ENCODE data around the gene AKR1C2.
"Not testable (repeated sequence)": the region's sequence is repeated elsewhere in the genome, so short reads cannot be mapped to it uniquely, and the experiment has no call there.

AKR1C2 gene

GRCh38 chr10:5003127-5004029 lies at the start of gene AKR1C2:
AKR1C2 (minus strand) TSS chr10:5003857; CDS start chr10:5003835, 22 bp downstream.
- H3K4me1 ChIP-seq (ENCODE audit: control insufficient read depth, insufficient read depth, low read length); H3K4me3 ChIP-seq (ENCODE audit: low read length); H3K9ac ChIP-seq (ENCODE audit: low read length); H3K27ac ChIP-seq (ENCODE audit: low read depth, low read length); H3K36me3 ChIP-seq (ENCODE audit: control insufficient read depth, insufficient read depth, low read length); H3K27me3 ChIP-seq (ENCODE audit: control insufficient read depth, insufficient read depth, low read length): not testable (repeated sequence)

- not testable (repeated sequence) for H3K4me3 ChIP-seq (ENCODE audit: low read length); H3K36me3 ChIP-seq (ENCODE audit: control insufficient read depth, insufficient read depth, low read length); H3K9ac ChIP-seq (ENCODE audit: low read length); H3K4me1 ChIP-seq (ENCODE audit: control insufficient read depth, insufficient read depth, low read length); H3K27me3 ChIP-seq (ENCODE audit: control insufficient read depth, insufficient read depth, low read length); H3K27ac ChIP-seq (ENCODE audit: low read depth, low read length)
Observed at GRCh38 chr10:5052951-5053500, 49.4 kb upstream of the AKR1C2 start.

DNA sequence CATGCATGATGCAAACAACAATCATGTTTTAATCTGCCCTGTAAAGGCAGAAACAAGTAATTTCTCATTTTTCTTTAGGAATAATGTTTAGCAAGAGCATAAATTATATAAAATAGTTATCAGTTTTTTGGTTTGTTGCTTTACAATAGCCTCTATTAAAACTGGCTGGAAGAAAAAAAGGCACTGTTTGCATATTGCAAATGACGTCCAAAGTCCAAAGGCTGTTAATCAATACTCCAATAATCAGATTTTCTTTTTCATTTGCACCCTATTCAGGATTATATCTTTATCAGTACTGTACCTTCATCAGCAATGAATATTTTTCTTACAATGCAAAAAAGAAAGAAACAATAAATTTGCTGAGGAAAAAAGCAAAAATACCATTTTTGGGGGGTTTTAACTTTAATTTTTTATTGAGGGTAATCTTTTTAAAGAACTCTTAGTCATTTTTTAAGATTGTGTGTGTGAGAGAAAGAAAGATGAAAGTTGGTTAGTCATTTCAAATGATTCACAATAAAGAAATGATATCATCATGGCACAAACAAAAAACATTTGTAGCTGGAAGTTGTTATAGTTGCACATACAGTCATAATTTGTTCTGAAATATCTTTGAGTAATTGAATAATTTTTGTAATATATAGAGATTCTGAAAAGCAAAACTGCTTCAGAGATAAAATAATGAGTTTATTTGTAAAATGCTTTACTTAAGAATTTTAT lies 44.4 kb upstream of the AKR1C2 start:
- Histone ChIP-seq H3K9ac (ENCODE audit: low read length) (no peak overlapping the region), H3K27ac (ENCODE audit: low read depth, low read length) (no peak overlapping the region), H3K4me1 (ENCODE audit: control insufficient read depth, insufficient read depth, low read length) (no peaks in the 10 kb centered on the region), H3K27me3 (ENCODE audit: control insufficient read depth, insufficient read depth, low read length) (no peaks in the 10 kb centered on the region), H3K36me3 (ENCODE audit: control insufficient read depth, insufficient read depth, low read length) (no peaks in the 10 kb centered on the region), H3K4me3 (ENCODE audit: low read length) (no peak overlapping the region)

DNA sequence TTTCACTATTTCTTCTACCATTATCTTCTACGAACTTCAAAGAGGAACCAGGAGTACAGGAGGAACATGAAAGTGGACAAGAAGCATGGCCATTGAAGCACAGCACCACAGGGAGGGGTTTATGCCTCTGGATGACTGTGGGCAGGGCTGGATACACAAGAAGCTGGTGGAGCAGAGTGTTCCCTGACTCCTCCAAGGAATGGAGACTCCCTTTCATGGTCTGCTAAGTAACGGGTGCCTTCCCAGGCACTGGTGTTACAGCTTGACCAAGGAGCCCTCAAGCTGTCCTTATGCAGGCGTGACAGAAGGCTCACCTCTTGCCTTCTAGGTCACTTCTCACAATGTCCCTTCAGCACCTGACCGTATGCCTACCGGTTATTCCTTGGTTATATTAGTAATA lies 43.4 kb upstream of the AKR1C2 start:
- H3K4me1 ChIP-seq (ENCODE audit: control insufficient read depth, insufficient read depth, low read length); H3K27me3 ChIP-seq (ENCODE audit: control insufficient read depth, insufficient read depth, low read length); H3K27ac ChIP-seq (ENCODE audit: low read depth, low read length); H3K36me3 ChIP-seq (ENCODE audit: control insufficient read depth, insufficient read depth, low read length); H3K4me3 ChIP-seq (ENCODE audit: low read length); H3K9ac ChIP-seq (ENCODE audit: low read length): not testable (repeated sequence)

GRCh38 chr10:5046410-5046809 lies 42.8 kb upstream of the AKR1C2 start:
- Histone ChIP-seq H3K27ac (ENCODE audit: low read depth, low read length) (no peak overlapping the region), H3K4me1 (ENCODE audit: control insufficient read depth, insufficient read depth, low read length) (no peaks in the 10 kb centered on the region), H3K36me3 (ENCODE audit: control insufficient read depth, insufficient read depth, low read length) (no peaks in the 10 kb centered on the region), H3K27me3 (ENCODE audit: control insufficient read depth, insufficient read depth, low read length) (no peaks in the 10 kb centered on the region), H3K9ac (ENCODE audit: low read length) (no peak overlapping the region), H3K4me3 (ENCODE audit: low read length) (no peak overlapping the region)

DNA sequence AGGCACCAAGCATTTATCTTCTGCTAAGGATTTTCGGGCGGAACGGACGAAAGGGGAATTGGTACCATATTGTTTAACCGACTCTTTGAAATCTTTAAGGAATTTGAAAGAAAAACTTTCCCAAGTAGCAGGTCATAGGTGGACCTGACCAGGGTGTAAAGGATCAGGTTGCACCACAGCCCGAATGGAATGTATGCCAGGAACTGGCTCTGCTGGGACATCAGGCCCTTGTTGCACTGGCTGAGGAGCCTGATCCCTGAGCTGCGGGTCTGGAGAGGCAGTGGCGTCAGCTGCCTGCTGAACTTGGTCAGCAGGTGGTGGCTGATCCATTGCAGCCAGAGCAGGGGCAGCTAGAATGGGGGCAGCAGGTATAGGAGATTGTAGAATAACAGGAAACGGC lies 41.4 kb upstream of the AKR1C2 start:
- no peak overlapping the region for H3K9ac ChIP-seq (ENCODE audit: low read length)
- no peaks in the 10 kb centered on the region for H3K4me1 ChIP-seq (ENCODE audit: control insufficient read depth, insufficient read depth, low read length)
- no peak overlapping the region for H3K27ac ChIP-seq (ENCODE audit: low read depth, low read length)
- no peaks in the 10 kb centered on the region for H3K36me3 ChIP-seq (ENCODE audit: control insufficient read depth, insufficient read depth, low read length)
- H3K27me3 ChIP-seq (ENCODE audit: control insufficient read depth, insufficient read depth, low read length), result no peaks in the 10 kb centered on the region
- no peak overlapping the region for H3K4me3 ChIP-seq (ENCODE audit: low read length)

- no peaks in the 10 kb centered on the region for H3K27me3 ChIP-seq (ENCODE audit: control insufficient read depth, insufficient read depth, low read length)
- H3K4me3 ChIP-seq (ENCODE audit: low read length), result no peak overlapping the region
- no peaks in the 10 kb centered on the region for H3K4me1 ChIP-seq (ENCODE audit: control insufficient read depth, insufficient read depth, low read length)
- H3K27ac ChIP-seq (ENCODE audit: low read depth, low read length), result no peak overlapping the region
- no peak overlapping the region for H3K9ac ChIP-seq (ENCODE audit: low read length)
- no peaks in the 10 kb centered on the region for H3K36me3 ChIP-seq (ENCODE audit: control insufficient read depth, insufficient read depth, low read length)
Observed at GRCh38 chr10:5043716-5044115, 40.1 kb upstream of the AKR1C2 start.

- Histone ChIP-seq H3K36me3 (ENCODE audit: control insufficient read depth, insufficient read depth, low read length) (no peaks in the 10 kb centered on the region), H3K27ac (ENCODE audit: low read depth, low read length) (no peak overlapping the region), H3K4me3 (ENCODE audit: low read length) (no peak overlapping the region), H3K27me3 (ENCODE audit: control insufficient read depth, insufficient read depth, low read length) (no peaks in the 10 kb centered on the region), H3K4me1 (ENCODE audit: control insufficient read depth, insufficient read depth, low read length) (no peaks in the 10 kb centered on the region), H3K9ac (ENCODE audit: low read length) (no peak overlapping the region)
Observed at GRCh38 chr10:5042922-5043321, 39.3 kb upstream of the AKR1C2 start.

DNA sequence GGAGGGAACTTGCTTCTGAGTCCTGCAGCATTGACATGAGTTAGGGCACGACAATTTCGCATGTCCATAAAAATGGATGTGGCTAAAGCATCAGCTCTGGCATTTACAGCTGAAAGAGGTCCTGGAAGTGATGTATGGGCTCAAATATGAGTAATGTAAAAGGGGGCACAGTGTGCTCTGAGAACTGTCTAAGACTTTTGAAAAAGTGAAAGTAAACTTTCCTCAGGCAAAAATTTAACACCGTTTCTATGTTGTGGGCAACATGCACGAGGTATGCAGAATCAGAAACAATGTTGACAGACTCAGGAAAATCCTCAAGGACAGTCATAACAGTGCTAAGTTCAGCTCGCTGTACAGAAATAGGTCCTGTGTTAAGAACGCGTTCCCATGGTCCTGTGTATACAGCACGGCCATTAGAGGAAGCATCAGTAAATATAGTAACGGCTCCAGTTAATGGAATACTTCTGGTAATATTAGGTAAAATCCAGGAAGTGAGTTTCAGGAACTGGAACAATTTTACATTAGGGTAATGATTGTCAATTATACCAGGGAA lies 37.9 kb upstream of the AKR1C2 start:
- no peak overlapping the region for H3K27ac ChIP-seq (ENCODE audit: low read depth, low read length)
- H3K9ac ChIP-seq (ENCODE audit: low read length), result no peak overlapping the region
- no peaks in the 10 kb centered on the region for H3K4me1 ChIP-seq (ENCODE audit: control insufficient read depth, insufficient read depth, low read length)
- H3K36me3 ChIP-seq (ENCODE audit: control insufficient read depth, insufficient read depth, low read length), result no peaks in the 10 kb centered on the region
- H3K4me3 ChIP-seq (ENCODE audit: low read length), result peak overlapping the region; percentile 34
- no peaks in the 10 kb centered on the region for H3K27me3 ChIP-seq (ENCODE audit: control insufficient read depth, insufficient read depth, low read length)

- Histone ChIP-seq H3K27ac (ENCODE audit: low read depth, low read length) (no peak overlapping the region), H3K4me1 (ENCODE audit: control insufficient read depth, insufficient read depth, low read length) (no peaks in the 10 kb centered on the region), H3K9ac (ENCODE audit: low read length) (no peak overlapping the region), H3K4me3 (ENCODE audit: low read length) (no peak overlapping the region), H3K36me3 (ENCODE audit: control insufficient read depth, insufficient read depth, low read length) (no peaks in the 10 kb centered on the region), H3K27me3 (ENCODE audit: control insufficient read depth, insufficient read depth, low read length) (no peaks in the 10 kb centered on the region)
Observed at GRCh38 chr10:5040781-5041470, 37.3 kb upstream of the AKR1C2 start.

DNA sequence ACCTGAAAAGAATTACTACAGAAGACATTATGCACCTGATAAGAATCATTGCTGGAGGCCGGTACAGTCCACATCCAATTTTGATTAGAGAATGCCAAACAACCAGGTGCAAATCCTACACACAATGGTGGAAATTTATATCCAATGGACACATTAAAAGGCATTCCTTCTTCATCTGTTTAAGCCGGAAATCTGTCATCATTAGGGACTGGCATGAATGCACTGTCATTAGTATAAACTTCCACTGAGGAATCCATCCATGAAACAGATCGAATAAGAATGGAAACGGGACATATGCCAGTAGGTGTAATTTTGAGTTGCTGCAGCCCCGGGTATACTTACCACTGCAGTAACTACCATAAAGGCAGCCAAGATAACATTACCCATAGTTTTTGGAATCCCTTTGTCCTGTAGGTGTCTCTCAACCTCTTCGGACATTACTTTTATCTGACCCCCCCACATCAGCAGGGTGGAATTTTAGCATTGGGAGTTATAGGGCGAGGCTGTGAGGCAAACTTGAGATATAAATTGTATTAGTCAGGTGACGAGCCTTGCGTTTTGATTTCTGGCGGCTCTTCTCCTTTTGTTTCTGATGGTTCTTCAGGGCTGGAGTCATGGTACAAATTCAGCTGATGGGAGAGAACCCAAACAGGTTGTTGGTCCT lies 36.5 kb upstream of the AKR1C2 start:
- no peaks in the 10 kb centered on the region for H3K27me3 ChIP-seq (ENCODE audit: control insufficient read depth, insufficient read depth, low read length)
- H3K4me1 ChIP-seq (ENCODE audit: control insufficient read depth, insufficient read depth, low read length), result no peaks in the 10 kb centered on the region
- H3K4me3 ChIP-seq (ENCODE audit: low read length), result no peak overlapping the region
- H3K9ac ChIP-seq (ENCODE audit: low read length), result no peak overlapping the region
- no peaks in the 10 kb centered on the region for H3K36me3 ChIP-seq (ENCODE audit: control insufficient read depth, insufficient read depth, low read length)
- H3K27ac ChIP-seq (ENCODE audit: low read depth, low read length), result no peak overlapping the region

DNA sequence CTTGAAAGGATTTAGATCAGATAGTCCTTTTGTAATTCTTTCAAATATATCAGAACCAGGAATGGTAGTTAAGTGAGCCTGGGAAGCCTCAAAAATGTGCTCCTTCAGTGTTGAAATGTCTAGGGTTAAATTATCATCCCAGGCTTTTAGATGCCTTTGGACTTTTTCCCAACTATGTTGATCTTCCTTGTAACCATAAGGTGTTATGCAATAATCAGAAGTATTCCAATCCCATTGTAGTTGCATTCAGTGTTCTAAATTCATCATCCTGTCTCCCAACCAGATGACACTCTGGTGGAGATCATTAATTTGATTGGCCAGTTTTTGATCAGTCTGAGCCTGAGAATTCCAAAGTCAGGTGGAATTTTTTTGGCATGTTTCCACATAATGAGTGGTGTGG lies 35.1 kb upstream of the AKR1C2 start:
- Histone ChIP-seq H3K27ac (ENCODE audit: low read depth, low read length) (no peak overlapping the region), H3K4me3 (ENCODE audit: low read length) (no peak overlapping the region), H3K4me1 (ENCODE audit: control insufficient read depth, insufficient read depth, low read length) (no peaks in the 10 kb centered on the region)

More for the DNA sequence above, 35.1 kb upstream of the AKR1C2 start:
- Histone ChIP-seq H3K27me3 (ENCODE audit: control insufficient read depth, insufficient read depth, low read length) (no peaks in the 10 kb centered on the region), H3K9ac (ENCODE audit: low read length) (no peak overlapping the region), H3K36me3 (ENCODE audit: control insufficient read depth, insufficient read depth, low read length) (no peaks in the 10 kb centered on the region)
